ENCODE data around the gene MRGPRX3.

GRCh38 chr11:18091731-18092130, 40.6 kb upstream of the MRGPRX3 start:
- TF ChIP-seq POLR2A (IDR thresholded peaks at IDR 0.05) (no peak), CTCF (IDR thresholded peaks at IDR 0.05) (no peak), EP300 (IDR thresholded peaks at IDR 0.05) (no peak)
